ENCODE data around the gene TCTN3. TPM values are rescaled to one million over a fixed set of nuclear protein-coding genes. Genes with fewer than 3 reads are reported as not detected.
"Not testable (repeated sequence)": the region's sequence is repeated elsewhere in the genome, so short reads cannot be mapped to it uniquely, and the experiment has no call there.

Gene TCTN3
- total RNA-seq, 1 experiment from 2014 or later, result 41.7 TPM

GRCh38 chr10:95626500-95626899 lies 67.2 kb downstream of the TCTN3 start:
- BruUV-seq (replicated peaks), result no TSS peak
- Histone ChIP-seq H3K9ac (ENCODE audit: low read length) (no peak overlapping the region), H3K27me3 (ENCODE audit: insufficient read depth, low read length) (no peaks in the 10 kb centered on the region), H3K27ac (ENCODE audit: low read depth, low read length) (no peak overlapping the region), H3K4me3 (replicated peaks in 1 of 2; ENCODE audit: low read depth in 1 of 2, low read length in 2 of 2) (no peak overlapping the region), H3K79me2 (ENCODE audit: insufficient read depth, low read length) (no peaks in the 10 kb centered on the region), H3K36me3 (ENCODE audit: control insufficient read depth in 1 of 2, insufficient read depth in 2 of 2, low read length in 2 of 2) (peaks cover 26 to 39% of the 10 kb centered on the region in 2 experiments; a peak in 3 of 4 replicates), H2AFZ (ENCODE audit: low read depth, low read length, poor library complexity, severe bottlenecking) (no peak overlapping the region), H4K20me1 (ENCODE audit: insufficient read depth) (no peaks in the 10 kb centered on the region), H3K9me2 (ENCODE audit: insufficient read depth) (no peaks in the 10 kb centered on the region), H3K9me3 (ENCODE audit: control insufficient read depth in 1 of 2, insufficient read depth in 1 of 2, low read depth in 1 of 2, low read length in 2 of 2) (no peaks in the 10 kb centered on the region), H3K4me2 (ENCODE audit: low read length) (no peak overlapping the region), H3K4me1 (ENCODE audit: control insufficient read depth in 1 of 2, insufficient read depth in 2 of 2, low read length in 2 of 2) (no peaks in the 10 kb centered on the region)
- no peak for TF ChIP-seq EZH2 (IDR thresholded peaks at IDR 0.05)
- no peak for TF ChIP-seq RAD21 (IDR thresholded peaks at IDR 0.05; ENCODE audit: low read depth)
- no peak for TF ChIP-seq ATF3 (IDR thresholded peaks at IDR 0.05)
- no peak for TF ChIP-seq FOSL1 (IDR thresholded peaks at IDR 0.05; ENCODE audit: low read depth)
- no peak for TF ChIP-seq EZH2phosphoT487 (IDR thresholded peaks at IDR 0.05; ENCODE audit: borderline replicate concordance)
- no peak for TF ChIP-seq EGR1 (IDR thresholded peaks at IDR 0.05; ENCODE audit: low read depth)
- no peak for TF ChIP-seq MAX (IDR thresholded peaks at IDR 0.05)
- no peak for TF ChIP-seq ZNF274 (IDR thresholded peaks at IDR 0.05; ENCODE audit: low read depth, low read length)
- no peak for TF ChIP-seq CBX3 (IDR thresholded peaks at IDR 0.05; ENCODE audit: low read depth)
- ATAC-seq, result no peak
- POLR2A ChIA-PET, result no interaction called here
- intact Hi-C loops (cut with micrococcal nuclease), result loop anchor here (10.0 kb wide), 1 partner anchor 218 kb away; no protein-coding TSS in a partner anchor
- no peak for DNase-seq (ENCODE audit: low read depth, low spot score)
- CTCF ChIA-PET, result no interaction called here
- RAD21 ChIA-PET (ENCODE audit: low non-redundant PET in 1 of 2, low total read pairs in 2 of 2, uncharacterized antibody in 2 of 2, unreplicated experiment in 2 of 2), result no interaction called here

- H2AFZ ChIP-seq (ENCODE audit: low read depth, low read length, poor library complexity, severe bottlenecking); RAD21 ChIA-PET (ENCODE audit: low non-redundant PET in 1 of 2, low total read pairs in 2 of 2, uncharacterized antibody in 2 of 2, unreplicated experiment in 2 of 2); H3K9me3 ChIP-seq (ENCODE audit: control insufficient read depth in 1 of 2, insufficient read depth in 1 of 2, low read depth in 1 of 2, low read length in 2 of 2); H3K9me2 ChIP-seq (ENCODE audit: insufficient read depth); H4K20me1 ChIP-seq (ENCODE audit: insufficient read depth); CTCF ChIA-PET; H3K27ac ChIP-seq (ENCODE audit: low read depth, low read length); ATAC-seq; POLR2A ChIA-PET; H3K9ac ChIP-seq (ENCODE audit: low read length); DNase-seq (ENCODE audit: low read depth, low spot score); H3K4me3 ChIP-seq (replicated peaks in 1 of 2; ENCODE audit: low read depth in 1 of 2, low read length in 2 of 2); H3K4me2 ChIP-seq (ENCODE audit: low read length); H3K27me3 ChIP-seq (ENCODE audit: insufficient read depth, low read length); H3K79me2 ChIP-seq (ENCODE audit: insufficient read depth, low read length); H3K4me1 ChIP-seq (ENCODE audit: control insufficient read depth in 1 of 2, insufficient read depth in 2 of 2, low read length in 2 of 2); BruUV-seq (replicated peaks): not testable (repeated sequence)
- intact Hi-C loops (cut with micrococcal nuclease), result loop anchor here (10.0 kb wide), 1 partner anchor 224 kb away; no protein-coding TSS in a partner anchor
- peaks cover 34 to 35% of the 10 kb centered on the region in 2 experiments; a peak in 3 of 4 replicates for H3K36me3 ChIP-seq (ENCODE audit: control insufficient read depth in 1 of 2, insufficient read depth in 2 of 2, low read length in 2 of 2)
Observed at GRCh38 chr10:95620415-95620814, 73.3 kb downstream of the TCTN3 start.
